ENCODE data around the gene ERCC2.
"Not testable (repeated sequence)": the region's sequence is repeated elsewhere in the genome, so short reads cannot be mapped to it uniquely, and the experiment has no call there.

ERCC2 gene

DNA sequence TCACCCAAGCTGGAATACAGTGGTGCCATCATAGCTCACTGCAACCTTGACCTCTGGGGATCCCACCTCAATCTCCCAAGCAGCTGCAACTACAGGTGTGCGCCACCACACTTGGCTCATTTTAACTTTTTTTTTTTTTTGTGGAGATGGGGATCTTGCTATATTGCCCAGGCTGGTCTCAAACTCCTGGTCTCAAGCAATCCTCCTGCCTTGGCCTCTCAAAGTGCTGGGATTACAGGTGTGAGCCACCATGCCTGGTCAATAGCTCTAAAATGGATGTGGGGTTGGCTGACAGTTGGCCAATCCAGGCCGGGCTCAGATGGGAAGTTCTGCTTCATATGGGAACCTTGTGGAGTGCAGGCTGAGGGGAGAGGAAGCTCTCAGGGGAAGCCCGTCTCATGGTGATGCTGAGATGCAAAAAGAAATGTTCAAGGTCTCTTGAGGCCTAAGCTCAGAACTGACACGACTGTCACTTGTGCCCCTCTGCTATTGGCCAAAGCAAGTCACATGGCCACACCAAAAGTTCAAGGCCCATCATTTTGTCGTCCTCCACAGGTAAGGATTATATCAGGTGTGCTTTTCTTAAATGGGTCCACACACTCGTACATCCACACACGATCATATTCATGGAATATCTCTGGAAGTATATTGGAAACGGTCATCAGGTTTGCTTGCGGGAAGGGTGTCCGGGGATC is 36.6 kb downstream of the ERCC2 start:
- DNase-seq (ENCODE audit: low read depth): no peak

DNA sequence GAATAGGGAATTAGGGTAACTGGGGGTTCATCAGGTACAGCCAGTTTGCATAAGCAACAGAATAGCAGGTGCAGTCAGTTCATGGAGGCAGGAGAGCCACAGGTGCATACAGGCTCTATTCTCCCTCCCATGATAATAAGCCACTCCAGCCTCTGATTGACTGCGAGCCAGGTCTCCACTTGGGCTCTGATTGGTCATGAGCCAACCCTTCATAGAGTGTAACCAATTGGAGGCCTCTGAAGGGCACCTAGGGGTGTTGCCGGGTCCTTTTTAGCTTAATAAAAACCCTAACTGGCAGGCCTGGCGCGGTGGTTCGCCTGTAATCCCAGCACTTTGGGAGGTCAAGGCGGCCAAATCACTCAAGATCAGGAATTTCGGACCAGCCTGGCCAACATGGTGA is 39.0 kb downstream of the ERCC2 start:
- DNase-seq (ENCODE audit: low read depth): no peak

DNA sequence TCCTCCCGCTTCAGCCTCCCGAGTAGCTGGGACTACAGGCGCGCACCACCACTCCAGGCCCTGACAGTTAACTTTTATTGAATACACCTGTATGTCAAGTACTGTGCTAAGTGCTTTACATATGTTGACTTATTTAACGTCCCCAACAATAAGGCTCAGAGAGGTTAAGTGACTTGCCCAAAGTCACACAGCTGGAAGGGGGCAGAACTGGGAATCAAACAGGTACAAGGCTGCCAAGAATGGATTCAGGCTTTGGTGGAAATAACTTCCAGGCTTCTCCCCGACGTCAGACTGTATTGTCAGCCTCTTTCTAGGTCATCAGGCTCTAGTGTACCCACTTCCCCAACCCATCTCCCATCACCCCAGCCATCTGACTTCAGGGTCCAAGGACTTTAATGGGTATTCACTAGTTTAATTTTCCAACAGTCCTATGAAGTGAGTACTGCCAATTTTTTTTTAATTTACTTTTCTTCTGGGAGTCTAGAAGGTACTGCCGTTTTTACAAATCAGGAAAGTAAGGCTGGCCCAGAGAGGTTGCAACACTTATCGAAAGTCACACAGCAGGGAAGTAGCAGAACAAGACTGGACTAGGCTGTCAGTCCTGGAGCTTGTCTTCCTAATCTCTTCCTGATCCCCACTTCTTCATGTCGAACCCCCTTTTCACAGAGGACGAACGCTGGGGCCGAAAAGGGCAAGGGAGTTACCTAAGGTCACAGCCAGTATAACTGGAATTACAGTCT is 42.8 kb downstream of the ERCC2 start:
- DNase-seq (ENCODE audit: low read depth): no peak

GRCh38 chr19:45324349-45324907 is 45.9 kb downstream of the ERCC2 start:
- no peak for DNase-seq (ENCODE audit: low read depth)

GRCh38 chr19:45323671-45324081 is 46.7 kb downstream of the ERCC2 start:
- no peak for DNase-seq (ENCODE audit: low read depth)

- no peak for DNase-seq (ENCODE audit: low read depth)
Measured at GRCh38 chr19:45322744-45323281, 47.6 kb downstream of the ERCC2 start, which contains the start of gene CKM. CKM (minus strand) TSS chr19:45322875; CDS start chr19:45319713, 3,162 bp downstream.

GRCh38 chr19:45322311-45322710 is 48.1 kb downstream of the ERCC2 start:
- DNase-seq (ENCODE audit: low read depth): no peak

- no peak for DNase-seq (ENCODE audit: low read depth)
Measured at GRCh38 chr19:45321848-45322247, 48.5 kb downstream of the ERCC2 start.

DNA sequence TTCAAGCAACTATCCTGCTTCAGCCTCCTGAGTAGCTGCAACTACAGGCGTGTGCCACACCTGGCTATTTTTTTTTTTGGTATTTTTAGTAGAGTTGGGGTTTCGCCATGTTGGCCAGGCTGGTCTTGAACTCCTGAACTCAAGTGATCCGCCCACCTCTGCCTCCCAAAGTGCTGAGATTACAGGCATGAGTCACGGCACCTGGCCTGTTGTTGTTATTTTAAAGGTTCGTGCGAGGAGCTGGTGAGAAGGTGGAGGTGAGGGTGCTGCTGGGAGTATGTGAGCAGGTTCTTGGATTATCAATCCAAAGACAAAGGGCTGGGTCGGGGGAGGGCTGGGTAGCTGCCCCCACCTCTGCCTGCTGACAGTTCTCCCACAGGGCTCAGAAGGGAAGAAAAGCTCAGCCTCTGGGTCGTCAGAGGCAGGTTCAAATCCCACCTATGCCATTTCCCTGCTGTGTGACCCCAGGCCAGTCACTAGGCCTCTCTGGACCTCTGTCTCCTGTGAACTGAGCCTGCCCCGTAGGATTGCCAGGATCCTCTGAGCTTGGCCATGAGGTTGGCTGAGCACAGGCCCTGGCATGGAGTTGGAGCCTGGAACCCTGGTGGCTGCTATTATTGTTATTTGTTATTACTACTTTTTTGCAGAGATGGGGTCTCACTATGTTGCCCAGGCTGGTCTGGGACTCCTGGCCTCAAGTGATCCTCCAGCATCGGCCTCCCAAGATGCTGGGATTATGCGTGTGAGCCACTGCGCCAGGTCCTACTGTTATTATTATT is 49.2 kb downstream of the ERCC2 start:
- no peak for DNase-seq (ENCODE audit: low read depth)

- no peak for DNase-seq (ENCODE audit: low read depth)
Measured at GRCh38 chr19:45315304-45315703, 55.1 kb downstream of the ERCC2 start.

DNA sequence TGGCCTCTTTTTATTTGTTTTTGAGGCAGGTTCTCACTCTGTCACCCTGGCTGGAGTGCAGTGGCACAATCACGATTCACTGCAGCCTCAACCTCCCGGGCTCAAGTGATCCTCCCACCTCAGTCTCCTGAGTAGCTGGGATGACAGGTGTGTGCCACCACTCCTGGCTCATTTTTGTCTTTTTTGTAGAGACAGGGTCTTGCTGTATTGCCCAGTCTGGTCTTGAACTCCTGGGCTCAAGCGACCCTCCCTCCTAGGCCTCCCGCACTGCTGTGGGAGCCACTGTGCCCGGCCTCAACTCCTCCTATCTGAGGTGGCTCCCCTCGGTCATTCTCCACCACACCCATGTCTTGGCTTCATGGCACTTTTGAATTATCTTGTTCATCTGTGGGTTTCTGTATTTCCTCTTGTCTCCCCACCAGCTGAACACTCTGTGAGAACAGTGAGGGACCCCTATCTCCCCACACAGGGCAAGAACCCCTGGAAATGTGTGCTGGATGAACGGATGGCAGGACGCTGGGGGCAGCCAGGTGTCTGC is 55.6 kb downstream of the ERCC2 start:
- no peak for DNase-seq (ENCODE audit: low read depth)

DNA sequence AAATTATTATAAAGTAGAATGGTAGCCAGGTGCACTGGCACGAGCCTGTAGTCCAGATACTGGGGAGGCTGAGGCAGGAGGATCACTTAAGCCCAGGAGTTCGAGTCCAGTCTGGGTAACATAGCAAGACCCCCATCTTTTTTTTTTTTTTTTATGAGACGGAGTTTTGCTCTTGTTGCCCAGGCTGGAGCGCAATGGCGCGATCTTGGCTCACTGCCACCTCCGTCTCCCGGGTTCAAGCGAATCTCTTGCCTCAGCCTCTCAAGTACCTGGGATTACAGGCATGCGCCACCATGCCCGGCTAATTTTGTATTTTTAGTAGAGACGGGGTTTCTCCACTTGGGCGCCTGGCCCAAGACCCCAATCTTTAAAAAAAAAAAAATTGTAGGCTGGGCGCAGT is 58.1 kb downstream of the ERCC2 start:
- DNase-seq (ENCODE audit: low read depth): not testable (repeated sequence)

DNA sequence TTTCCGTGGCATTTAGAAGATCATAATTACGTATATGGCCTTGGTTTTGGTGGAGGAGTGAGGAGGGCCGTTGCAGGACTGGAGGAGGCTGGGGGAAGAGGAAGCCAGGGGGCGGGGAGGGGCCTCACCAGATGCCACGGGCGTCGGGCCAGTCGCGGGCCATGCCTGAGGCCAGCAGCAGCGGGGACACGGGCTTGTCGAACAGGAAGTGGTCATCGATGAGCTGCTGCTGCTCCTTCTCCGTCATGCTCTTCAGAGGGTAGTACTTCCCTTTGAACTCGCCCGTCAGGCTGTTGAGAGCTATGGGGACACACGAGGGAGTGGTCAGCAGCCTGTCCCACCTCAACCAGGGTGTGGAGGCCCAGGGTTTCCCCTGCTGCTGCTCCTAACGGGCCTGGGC is 58.8 kb downstream of the ERCC2 start:
- DNase-seq (ENCODE audit: low read depth): no peak

DNA sequence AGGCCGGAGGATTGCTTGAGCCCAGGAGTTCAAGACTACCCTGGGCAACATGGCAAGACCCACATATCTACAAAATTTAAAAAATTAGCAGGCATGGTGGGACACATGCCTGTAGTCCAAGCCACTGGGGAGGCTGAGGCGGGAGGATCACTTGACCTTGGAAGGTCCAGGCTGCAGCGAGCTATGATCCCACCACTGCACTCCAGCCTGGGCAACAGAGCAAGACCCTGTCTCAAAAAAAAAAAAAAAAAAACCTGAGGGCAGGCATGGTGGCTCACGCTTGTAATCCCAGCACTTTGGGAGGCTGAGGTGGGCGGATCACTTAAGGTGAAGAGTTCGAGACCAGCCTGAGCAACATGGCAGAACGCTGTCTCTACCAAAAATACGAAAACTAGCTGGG is 61.1 kb downstream of the ERCC2 start:
- not testable (repeated sequence) for DNase-seq (ENCODE audit: low read depth)

DNA sequence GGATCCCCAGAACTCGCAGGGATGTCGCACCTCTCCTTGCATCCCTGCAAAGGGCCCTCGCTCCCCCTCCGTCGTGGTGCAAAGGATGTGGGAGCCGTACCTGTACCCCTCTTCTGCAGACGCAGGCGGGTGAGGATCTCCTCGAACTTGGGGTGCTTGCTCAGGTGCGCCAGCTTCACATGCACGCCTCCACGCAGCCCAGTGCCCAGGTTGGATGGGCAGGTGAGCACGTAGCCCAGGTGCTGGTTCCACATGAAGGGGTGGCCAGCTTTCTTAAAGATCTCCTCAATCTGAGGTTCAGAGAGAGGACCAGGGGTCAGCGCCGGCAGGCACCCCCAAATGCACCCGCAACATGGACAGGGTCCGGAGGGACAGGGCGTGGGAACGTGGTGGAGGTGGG is 63.0 kb downstream of the ERCC2 start:
- DNase-seq (ENCODE audit: low read depth): no peak

GRCh38 chr19:45306518-45307027 is 63.8 kb downstream of the ERCC2 start:
- no peak for DNase-seq (ENCODE audit: low read depth)

DNA sequence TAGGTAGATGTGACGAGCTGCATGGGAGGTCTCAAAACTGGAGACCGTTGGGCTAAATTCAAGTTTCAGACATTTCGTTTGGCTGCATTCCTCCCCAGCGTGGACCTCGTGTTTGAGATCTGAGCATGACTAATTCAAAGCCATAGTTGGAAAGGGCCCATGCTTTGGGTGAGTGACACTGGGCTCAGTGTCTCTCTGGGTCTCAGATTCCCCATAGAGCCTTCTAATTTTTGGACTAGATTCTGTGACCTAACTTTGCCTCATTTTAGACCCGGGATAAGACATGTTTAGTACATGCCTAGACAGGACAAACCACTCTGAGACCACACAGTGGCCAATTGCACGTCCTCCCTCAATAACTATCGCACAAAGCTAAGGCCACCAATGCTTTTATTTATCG is 64.3 kb downstream of the ERCC2 start:
- no peak for DNase-seq (ENCODE audit: low read depth)

- DNase-seq (ENCODE audit: low read depth): no peak
Measured at GRCh38 chr19:45305421-45305820, 65.0 kb downstream of the ERCC2 start.

GRCh38 chr19:45305007-45305406 is 65.4 kb downstream of the ERCC2 start:
- DNase-seq (ENCODE audit: low read depth): no peak

DNA sequence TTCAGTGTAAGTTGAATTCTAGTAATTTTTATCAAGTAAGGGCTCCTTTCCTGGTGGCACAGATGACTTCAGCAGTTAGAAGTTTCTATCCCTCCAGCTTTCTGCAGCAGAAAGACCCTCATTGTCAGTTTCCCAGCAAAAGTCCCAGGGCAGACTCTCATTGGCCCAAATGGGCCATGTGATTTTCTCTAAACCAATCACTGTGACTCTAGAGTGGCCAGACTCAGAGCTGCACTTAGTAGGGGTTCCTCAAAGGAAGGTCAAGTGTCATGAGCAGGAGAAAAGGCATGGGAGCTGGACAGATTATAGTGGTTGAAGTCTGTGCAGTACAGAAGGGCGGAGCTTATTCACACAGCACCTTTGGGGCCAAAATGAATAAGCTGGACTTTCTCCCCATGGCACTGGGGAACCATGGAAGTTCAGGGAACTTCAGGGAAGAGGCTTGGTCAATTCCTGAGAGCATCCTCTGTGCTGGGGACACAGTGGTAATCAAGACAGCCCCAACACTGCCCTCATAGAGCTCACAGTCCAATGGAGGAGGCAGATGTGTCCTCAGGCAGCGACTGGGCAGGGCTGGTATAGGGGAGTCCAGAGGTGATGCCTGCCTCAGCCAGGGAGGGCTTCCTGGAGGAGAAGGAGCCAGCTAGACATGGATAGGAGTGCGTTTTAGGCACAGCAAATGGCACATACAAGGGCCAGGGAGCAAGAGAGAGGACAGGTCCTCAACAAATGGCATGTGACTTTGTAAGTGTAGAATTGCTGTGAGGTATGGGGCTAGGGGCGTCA is 66.0 kb downstream of the ERCC2 start:
- DNase-seq (ENCODE audit: low read depth): no peak

All from stimulated activated CD8-positive, alpha-beta memory T cell treated with anti-CD3 and anti-CD28 coated beads, Interleukin-7, amount 100 ng/mL, for 24 hours (primary cell).